T1000 (cell line): Measurements from ENCODE around the gene BRPF1.
A peak's percentile ranks its signal among the peaks of the same experiment; 100 is the strongest.

ENCODE experiments used
- DNase-seq: peaks from one replicate; lab custom pipeline; 2025; ENCODE audit warnings: mixed read lengths; lab: John Stamatoyannopoulos, UW

The BRPF1 gene

DNA sequence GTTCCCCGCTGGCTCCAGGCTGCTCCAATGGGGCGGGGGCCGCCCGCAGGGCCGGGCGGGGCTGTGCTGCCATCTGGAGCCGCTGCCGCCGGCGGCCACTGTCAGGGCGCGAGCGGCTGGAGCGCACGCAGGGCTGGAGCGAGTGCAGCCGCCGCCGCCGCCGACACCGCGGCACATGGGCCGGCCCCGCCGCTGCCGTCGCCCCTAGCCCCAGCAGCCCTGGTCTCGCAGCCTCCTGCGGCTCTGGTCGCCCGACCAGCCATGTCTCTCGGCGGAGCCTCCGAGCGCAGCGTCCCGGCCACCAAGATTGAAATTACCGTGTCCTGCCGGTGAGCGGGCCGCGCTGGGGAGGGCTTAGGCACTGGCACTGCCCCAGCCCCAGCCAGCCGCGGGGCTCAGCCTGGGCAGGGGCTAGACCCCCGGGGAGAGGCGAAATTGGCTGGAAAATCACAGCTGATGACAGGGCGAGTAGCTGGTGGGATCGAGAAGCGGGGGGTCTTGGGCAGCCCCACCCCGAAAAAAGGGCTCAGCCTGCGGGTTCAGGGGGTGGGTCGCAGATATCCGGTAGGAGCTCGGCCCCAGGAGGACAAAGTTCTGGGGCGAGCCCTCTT lies 27.7 kb upstream of the BRPF1 start, which contains the start of gene CPNE9:
Gene CPNE9, plus strand, starts transcription at position 98 of the 611 bp plus-strand sequence. Its CDS starts 164 bp downstream, at position 262.
- no peak for DNase-seq

DNA sequence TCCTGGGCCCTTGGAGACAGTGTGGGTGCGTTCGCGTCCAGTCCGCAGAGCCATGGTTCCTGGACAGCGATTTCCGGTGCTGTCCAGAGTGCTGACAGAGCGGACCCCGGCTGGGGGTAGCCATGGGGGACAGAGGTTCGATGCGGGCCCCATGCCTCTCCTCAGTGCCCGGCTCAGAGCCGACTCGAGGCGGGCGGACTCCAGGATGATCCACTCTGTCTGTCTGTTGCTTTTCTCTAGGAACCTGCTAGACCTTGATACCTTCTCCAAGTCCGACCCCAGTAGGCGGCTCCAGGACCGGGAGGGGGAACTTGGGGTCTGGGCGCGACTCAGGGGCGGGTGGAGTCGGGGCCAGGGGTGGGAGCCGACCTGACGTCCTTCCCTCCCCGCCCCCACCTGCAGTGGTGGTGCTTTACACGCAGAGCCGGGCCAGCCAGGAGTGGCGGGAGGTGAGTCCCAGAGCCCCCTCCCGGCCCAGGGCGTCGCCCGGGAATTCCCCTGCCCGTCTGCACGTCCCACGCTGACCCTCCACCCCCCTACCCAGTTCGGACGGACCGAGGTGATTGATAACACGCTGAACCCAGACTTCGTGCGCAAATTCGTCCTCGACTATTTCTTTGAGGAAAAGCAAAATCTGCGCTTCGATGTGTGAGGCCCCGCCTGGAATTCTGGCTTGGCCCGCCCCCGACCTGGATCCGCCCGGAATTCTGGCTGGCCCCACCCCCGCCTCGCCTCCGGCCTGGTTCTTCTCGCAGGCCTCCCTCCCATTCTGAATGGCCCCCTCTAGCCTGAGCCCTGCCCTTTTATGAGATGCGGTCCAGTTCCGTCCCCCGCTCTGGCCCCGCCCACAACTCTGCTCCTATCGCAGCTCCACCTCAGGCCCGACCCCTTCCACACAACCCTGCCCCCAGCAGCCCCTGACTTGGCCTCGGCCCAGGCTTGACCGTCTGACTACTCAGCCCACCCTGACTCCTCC lies 26.9 kb upstream of the BRPF1 start:
- peak; percentile 7 for DNase-seq

DNA sequence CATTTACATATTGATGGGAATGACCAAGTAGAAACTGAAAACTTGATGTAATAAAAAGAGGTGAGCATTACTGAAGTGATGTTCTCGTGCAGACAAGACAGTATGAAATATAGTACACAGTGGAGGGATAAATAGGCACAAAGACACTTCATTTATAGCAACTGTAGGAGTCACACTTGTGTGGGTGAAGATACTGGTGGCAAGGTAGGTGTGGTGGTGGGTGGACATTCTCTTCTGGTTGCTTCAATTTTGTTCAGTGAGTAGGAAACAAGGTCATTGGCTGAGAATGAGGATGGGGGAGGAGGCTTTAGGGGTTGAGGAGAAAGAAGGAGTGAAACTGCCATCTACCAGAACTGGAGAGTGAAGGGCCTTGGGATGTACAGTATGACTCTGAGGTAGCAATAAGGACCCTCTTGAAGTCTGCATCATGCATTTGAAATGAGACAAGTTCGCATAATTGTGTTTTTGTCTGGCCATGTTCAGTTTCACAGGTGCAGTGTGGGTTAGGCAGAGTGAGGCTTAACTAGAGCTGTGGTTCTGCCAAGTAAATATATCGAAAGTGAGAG lies 21.3 kb upstream of the BRPF1 start:
- DNase-seq: no peak

DNA sequence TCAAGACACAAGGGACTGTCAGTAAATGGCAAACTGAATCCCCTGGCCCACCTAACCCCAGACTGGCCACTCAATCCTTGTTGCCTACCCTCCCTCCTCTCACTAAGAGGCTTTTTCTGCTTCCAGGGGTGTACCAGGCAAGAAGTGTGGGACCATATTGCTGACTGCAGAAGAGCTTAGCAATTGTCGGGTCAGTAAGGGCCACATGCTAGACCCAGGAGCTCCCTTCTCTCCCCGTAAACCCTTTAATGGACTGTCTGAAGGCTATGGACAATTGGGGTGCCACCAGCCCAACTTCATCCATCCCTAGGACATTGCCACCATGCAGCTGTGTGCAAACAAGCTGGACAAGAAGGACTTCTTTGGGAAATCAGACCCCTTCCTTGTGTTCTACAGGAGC lies 19.1 kb upstream of the BRPF1 start:
- no peak for DNase-seq

DNA sequence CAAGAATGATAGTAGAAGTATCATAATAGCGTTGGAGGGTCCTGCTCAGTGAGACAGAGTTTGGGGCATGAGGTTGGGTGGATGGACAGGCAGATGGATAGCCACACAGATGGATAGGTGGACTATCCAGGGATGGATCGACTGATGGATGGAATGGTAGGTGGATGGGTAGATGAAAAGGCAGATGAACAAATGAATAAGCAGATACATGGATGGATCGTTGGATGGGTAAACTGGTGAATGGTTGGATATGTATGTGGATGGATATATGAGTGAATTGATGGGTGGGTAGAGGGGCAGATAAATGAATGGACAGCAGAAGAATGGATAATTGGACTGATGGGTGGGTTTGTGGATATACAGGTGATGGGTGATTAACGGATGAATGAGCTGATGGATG lies 18.4 kb upstream of the BRPF1 start:
- DNase-seq: no peak

DNA sequence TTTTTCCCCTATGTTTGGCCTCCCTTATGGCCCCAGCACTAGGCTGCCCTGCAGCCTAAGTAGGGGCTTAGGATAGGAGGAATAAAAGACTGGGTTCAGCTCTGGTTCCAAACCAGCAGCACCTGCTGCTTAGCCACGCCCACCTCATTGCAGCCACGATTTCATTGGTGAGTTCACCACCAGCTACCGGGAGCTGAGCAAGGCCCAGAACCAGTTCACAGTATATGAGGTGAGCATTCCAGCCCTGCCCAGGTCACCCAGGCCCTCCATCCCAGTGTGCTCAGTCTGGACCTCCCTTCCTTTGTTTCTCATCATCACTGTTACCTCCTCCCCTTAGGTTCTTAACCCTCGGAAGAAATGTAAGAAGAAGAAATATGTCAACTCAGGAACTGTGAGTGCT lies 16.4 kb upstream of the BRPF1 start:
- DNase-seq: no peak

DNA sequence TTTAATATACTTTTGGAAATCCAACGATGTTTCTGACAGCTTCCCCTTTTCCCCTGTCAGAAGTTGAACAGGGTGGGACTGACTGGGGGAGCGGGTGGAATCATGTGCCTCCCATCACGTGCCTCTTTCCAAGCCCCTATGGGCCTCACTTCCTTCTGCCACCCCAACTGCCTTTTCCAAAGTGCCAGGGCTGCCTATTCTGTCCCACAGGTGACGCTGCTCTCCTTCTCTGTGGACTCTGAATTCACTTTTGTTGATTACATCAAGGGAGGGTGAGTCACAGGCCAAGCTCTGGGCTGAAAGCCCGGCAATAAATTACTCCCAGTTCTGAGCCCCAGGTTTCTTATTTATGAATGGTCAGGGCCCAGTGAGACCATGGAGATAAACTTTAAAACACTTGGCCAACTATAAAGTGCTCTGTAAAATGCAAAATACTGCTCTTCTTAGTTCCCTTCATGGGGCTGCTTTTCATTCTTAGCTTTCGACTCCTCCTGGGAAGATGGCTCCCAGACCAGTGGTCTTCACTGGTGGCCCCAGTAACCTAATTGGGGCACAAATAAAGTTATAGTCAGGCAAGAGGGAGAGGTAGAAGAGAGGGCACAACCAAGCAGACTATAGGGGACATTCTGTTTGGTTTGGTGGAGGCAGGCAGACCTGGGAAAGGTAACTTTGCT lies 15.6 kb upstream of the BRPF1 start:
- peak; percentile 80 for DNase-seq

DNA sequence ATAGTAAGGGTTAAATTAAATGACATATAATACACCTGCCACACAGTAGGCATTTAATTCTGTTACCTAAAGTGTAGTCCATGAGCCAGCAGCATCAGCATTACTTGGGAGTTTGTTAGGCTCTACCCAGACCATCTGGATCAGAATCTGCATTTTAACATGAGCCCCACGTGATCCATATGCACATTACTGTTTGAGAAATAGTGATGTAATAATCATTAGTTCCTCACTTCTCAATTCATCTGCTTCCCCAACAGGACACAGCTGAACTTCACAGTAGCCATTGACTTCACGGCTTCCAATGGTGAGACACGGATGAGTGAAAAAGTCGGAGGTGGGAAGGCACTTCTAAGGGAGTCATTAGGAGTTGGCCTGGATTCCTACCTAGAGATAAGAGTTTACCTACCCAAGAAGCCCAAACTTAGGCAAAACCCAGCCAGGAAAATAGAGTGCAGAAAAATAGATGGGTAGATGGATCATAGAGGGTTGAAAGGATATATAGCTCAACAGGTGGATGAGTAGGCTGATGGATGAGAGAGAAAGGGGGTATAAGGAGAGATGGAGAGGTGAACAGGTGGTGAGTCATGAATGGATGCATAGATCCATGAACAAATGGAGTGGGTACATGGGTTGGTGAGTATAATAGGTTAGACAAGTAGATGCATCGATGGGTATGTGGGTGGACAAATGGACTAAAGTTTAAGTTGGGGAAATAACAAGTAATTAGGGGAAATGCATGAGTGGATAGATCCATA lies 14.6 kb upstream of the BRPF1 start:
- DNase-seq: no peak

DNA sequence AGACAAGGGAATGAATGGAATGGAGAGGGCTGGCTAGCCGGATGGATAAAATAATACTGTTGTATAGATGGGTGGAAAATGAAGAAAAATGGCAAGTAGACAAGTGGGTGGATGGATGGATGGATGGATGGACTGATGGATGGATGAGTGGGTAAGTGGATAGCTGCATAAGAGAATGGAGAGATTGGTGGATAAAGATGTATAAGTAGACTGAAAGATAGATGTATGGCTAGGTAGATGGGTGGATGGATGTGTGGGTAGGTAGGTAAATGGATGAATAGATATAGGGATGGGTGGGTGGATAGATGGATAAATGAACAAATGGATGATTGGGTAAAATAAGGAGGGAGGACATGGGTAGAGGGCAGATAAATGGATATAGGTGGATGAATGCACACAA lies 14.0 kb upstream of the BRPF1 start:
- DNase-seq: no peak

DNA sequence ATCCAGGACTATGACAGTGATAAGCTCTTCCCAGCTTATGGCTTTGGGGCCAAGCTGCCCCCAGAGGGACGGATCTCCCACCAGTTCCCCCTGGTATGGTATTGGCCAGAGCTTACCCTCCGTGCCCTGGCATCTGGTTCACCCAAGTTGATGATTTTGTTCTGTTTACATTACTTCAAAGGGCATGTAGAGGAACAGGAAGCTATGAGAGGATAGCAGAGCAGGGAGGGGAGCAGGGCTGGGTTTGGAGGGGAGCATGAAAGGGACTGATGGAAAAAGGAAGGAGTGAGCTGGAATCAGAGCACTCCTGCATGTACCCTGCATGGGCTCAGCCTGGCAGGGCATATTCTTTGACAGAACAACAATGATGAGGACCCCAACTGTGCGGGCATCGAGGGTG lies 13.4 kb upstream of the BRPF1 start:
- no peak for DNase-seq

DNA sequence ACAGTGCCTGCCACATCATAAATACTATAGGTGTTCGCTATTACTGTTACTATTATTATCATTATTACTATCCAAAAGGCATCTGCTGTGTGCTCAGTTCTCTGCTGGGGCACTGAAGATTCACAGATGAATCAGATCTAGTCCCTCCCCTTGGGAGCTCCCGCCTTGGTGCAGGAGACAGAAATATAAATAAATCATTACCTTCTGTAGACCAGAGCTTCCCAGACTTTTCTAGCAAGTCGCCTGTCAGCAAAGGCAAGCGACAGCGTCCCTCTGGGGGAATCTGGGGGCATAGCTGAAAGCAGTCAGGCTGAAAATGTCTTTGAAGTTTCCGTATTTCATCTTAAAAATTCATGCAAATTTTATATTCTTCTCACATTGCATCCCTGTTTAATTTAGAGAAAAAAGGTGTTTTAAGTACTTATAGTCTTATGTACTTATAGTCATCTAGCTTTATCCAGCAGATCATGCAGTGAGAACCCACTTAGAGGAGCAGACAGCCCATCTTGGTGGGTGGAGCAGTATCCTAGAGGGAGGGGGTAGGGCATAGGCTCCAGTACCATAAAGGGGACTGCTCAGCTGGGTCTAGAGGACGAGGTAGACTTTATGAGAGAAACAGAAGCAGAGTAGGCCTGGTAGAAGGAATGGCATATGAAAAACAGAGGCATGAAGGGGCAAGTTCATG lies 10.4 kb upstream of the BRPF1 start:
- no peak for DNase-seq

DNA sequence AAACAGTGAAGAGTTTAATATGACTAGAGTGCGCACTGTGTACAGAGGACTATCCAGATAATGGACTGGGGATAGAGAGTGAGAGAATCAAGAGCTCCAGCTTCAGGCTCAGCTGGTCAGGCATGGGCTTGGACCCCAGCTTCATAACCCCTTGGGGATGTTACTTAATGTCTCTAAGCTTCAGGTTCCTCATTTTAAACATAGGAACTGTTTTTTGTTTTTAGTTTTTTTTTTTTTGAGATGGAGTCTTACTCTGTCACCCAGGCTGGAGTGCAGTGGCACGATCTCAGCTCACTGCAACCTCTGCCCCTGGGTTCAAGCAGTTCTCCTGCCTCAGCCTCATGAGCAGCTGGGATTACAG lies 9.9 kb upstream of the BRPF1 start:
- no peak for DNase-seq

DNA sequence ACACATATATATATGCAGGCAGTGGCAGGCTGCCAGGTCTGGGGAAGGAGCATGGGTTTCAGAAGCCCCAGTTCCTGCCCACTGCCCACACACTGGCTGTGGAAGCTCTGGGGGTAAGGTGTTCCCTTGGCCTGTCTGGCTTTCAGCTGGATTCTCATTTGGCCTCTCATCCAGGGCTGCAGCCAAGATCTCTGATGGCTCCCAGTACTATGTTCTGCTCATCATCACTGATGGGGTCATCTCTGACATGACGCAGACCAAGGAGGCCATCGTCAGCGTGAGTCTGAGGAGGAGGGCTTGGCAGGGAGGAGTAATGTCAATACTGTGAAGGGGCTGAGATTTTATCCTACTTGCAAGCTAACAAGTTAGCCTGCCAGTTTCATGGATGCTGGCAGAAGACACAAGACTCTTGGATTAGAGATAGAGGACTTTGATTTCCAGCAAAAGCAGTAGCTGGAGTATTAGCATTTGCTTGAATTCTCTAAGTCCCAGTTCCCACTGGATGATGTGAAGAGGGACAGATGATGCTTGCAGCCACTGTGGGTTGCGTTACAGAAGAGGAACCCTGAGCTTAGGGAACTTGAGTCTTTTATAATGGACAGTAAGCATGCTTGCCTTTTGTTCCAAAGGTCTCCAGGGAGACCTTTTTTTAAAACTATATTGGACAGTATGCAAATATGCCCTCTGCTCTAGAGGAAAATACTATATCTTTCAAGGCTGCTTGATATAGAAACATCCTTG lies 5.6 kb upstream of the BRPF1 start:
- DNase-seq: no peak

DNA sequence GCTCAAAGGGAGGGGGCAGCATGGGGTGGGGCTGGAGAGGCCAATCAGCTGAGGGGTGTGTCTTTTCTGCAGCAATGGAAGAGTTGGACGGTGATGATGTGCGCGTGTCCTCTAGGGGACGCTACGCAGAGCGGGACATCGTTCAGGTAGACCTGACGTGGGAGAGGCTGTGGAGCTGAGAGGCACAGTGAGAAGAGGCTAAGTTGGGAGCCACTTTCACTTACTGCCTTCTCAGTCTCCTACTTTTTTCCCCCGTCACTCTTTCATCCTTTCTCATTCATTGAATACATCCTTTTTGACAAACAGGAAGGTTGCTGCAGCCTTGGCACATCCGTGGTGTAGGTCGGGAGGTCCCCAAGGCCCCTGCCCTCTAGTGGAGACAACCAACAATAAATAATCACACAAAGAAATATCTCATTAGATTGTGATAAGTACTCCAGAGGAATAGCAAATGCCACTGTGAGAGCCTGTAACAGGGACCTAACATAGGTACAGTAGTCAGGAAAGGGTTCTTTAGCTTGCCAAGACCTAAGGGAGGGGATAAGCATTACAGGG lies 4.4 kb upstream of the BRPF1 start:
- no peak for DNase-seq

DNA sequence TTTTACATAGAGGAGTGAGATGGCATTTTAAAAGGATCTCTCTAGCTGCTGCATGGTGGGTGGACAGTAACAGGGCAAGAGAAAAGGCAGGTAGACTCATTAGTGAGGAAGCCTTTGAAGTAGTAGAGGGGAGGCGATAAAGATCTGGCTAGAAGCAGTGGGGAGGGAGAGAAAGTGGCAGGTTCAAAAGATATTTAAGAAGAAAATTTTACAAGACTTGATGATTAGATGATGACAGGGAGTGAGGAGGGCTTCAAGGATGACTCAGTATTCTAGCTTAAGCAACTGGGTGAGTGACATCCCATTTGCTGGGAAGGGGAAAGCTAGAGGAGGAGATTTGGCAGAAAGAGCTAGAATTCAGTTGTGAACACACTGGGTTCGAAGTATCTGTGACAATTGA lies 3.8 kb upstream of the BRPF1 start:
- DNase-seq: no peak

DNA sequence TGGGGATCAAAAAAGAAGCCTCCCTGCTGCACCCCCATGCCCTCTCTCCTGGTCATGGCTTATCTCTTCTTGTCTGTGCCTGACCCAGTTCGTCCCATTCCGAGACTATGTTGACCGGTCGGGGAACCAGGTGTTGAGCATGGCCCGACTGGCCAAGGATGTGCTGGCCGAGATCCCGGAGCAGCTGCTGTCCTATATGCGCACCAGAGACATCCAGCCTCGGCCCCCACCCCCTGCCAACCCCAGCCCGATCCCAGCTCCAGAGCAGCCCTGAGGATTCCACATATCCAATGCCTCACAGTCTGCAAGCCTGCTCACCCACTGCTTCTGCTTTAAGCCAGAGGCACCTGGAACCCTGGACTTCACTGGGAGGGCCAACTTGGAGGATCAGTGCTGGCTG lies 2.1 kb upstream of the BRPF1 start:
- DNase-seq: no peak

DNA sequence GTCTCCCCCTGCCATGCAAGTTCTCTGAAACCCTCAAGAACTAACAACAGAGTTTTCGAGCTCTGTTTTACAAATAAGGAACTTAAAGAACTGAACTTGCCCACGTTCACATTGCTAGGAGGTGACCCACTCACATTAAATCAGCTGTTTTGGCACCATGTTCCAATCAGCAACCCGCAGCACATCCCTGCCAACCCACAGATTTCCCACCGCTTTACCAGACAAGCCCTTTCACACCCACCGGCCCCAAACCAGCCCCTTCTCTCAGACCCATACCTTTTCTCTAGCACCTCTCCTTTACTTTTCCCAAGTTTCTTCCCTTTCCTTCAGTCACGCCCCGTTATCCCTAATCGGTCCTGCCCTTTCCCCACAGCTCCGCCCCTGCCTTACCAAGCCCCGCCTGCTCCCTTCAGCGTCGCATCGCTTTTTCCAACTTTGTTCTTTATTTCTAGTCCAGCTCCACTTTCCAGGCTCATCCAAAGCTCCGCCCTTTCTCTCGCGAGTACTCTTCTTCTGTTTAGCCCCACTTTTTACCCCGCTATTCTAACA lies 804 bp upstream of the BRPF1 start:
- no peak for DNase-seq

DNA sequence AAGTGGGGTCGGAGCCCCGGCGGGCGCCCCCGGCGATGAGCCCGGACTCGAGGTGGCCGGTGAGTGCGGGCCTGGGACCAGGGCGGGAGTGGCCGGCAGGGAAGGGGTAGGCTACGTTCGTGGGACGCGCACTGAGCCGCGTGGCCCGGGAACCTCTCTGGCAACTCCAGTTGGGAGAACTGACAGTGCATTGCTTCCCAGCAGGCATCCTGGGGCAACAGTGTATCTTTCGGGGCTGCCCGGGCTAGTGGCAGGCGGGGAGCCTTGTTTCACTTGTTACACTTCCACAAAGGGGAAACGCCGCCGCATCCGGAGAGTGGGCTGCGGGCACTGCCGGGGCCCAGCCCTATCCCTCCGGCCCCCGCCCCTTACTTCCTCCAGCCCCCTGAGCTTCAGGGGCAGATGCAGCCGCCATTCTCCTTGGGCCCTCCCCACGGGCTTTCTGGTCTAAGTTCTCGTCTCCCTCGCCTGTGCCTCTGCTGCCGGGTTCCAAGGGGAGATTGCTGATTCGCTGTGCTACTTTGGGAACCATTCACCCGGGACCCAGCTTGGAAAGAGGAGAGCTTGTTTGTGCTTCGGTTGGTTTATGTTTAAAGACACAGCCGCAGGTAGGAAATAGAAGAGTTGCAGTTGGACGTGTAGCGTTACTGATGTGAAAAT lies 675 bp downstream of the BRPF1 start:
- DNase-seq: no peak

DNA sequence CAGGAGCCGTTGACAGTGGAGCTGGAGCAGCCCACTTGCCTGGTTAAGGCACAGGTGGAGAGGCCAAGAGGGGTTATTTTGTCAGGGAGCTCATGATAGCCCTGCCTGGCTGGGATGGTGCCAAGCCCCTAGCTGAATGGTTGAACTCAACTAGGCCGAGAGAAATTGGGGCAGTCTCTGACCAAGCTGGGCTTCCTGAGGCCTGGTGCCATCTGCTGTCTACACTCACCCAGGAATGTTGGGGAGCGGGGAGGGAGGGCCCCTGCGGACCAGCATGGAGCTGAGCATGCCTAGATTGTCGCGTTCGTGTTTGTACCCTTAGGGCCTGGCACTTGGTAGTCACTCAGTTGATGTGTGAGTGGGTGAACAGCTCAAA lies 1.2 kb downstream of the BRPF1 start:
- no peak for DNase-seq
